Stomach smooth muscle (tissue), 2 donors: ENCODE measurements around the gene DNASE1L2.

ENCODE experiments used
- H3K27ac ChIP-seq: one replicate; pipeline ENCODE4 v1.7.0; 2013; ENCODE audit warnings: mild to moderate bottlenecking, low read length, inconsistent platforms
- H3K27me3 ChIP-seq, 2 donors: one replicate each; pipeline ENCODE4 v1.7.0; 2013; ENCODE audit warnings: low read length in 2 of 2; ENCODE audit not compliant: insufficient read depth in 2 of 2, control insufficient read depth in 1 of 2
- H3K36me3 ChIP-seq, 2 donors: one replicate each; pipeline ENCODE4 v1.7.0; 2013; ENCODE audit warnings: low read length in 2 of 2; ENCODE audit not compliant: control insufficient read depth in 2 of 2, insufficient read depth in 2 of 2
- H3K4me1 ChIP-seq: one replicate; pipeline ENCODE4 v1.7.0; 2013; ENCODE audit warnings: low read length; ENCODE audit not compliant: control insufficient read depth, insufficient read depth
- H3K4me3 ChIP-seq, 2 donors: one replicate each; pipeline ENCODE4 v1.7.0; 2013; ENCODE audit warnings: low read length in 2 of 2
- H3K9ac ChIP-seq, 2 donors: one replicate each; pipeline ENCODE4 v1.7.0; 2013; ENCODE audit warnings: low read length in 2 of 2, mild to moderate bottlenecking in 1 of 2
- H3K9me3 ChIP-seq, 2 donors: one replicate each; pipeline ENCODE4 v1.7.0; 2013; ENCODE audit warnings: low read length in 2 of 2; ENCODE audit not compliant: control insufficient read depth in 2 of 2
- donor health status: healthy.
- donor health status: Pancreatic carcinoma.

Gene DNASE1L2

DNA sequence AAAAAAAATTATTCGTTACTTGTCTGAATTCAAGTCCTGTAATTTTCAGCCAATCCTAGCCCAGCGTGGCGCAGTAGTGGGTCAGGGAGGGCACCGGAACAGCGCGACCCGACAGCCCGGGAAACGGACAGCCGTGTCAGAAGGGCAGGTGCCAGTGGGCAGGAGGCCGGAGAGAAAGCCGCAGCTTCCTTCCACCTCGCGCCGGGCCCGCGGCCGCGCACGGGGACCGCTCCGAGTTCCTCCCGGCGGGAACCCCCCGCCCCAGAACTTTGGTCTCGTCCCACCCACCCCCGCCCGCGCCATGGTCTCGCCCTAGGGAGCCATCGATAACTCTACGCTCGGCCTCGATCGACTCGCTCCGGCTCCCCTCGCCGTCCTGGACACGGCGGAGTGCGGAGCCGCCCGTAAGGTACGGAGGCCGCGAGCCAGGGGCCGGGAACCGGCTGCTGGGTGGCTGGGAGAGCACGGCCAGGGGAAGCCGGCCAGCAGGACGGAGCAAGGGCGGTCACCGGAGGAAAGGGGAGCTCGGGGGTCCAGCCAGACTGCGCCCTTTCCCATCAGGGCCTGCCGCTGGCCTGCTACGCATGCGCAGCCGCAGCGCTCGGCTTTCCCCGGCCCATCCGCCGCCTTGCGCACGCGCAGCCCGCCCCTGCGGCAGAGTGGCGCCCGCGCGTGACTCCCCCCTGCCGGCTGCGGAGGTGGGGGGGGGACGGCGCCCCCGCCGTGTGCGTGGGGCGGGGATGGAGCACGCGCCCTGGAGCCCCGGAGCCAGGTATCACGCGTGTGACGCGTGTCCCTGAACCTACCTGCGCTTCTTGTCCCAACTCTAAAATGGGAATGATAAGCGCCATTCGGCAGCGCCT is 30.9 kb upstream of the DNASE1L2 start, which contains the start of gene MLST8:
Gene MLST8, plus strand, starts transcription at position 351 of the 863 bp plus-strand sequence. CDS start 632 bp downstream, outside the sequence.
- peak within 1 kb of the TSS; percentile 89 to 92 for H3K4me3 ChIP-seq
- peak within 1 kb of the TSS; percentile 82 to 94 for H3K9ac ChIP-seq
- peak within 1 kb of the TSS; percentile 86 for H3K27ac ChIP-seq

DNA sequence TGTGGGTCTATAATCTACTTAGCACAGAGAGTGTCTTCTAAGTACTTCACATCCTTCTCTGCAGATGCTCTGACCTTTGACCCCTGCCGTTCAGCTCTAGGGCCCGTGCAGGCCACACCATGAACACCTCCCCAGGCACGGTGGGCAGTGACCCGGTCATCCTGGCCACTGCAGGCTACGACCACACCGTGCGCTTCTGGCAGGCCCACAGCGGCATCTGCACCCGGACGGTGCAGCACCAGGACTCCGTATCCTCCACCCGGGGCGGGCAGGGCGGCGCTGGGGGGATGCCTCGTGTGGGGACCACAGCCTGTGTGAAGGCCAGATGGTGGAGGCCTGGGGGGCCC is 30.3 kb upstream of the DNASE1L2 start:
- H3K27ac ChIP-seq, result peak overlapping the region; percentile 86
- peak overlapping the region; percentile 74 to 82 for H3K9ac ChIP-seq
- peaks cover 12% of the 10 kb centered on the region in 2 donors for H3K36me3 ChIP-seq
- H3K27me3 ChIP-seq, result no peaks in the 10 kb centered on the region
- peaks cover 24% of the 10 kb centered on the region for H3K4me1 ChIP-seq
- peak overlapping the region; percentile 89 to 92 for H3K4me3 ChIP-seq
- H3K9me3 ChIP-seq, result no peaks in the 10 kb centered on the region

More for the DNA sequence above, 30.9 kb upstream of the DNASE1L2 start, which contains the start of gene MLST8:
- H3K4me1 ChIP-seq, result peaks cover 24% of the 10 kb centered on the region
- H3K27me3 ChIP-seq, result no peaks in the 10 kb centered on the region
- no peaks in the 10 kb centered on the region for H3K9me3 ChIP-seq
- H3K36me3 ChIP-seq, result peaks cover 12% of the 10 kb centered on the region in 2 donors

DNA sequence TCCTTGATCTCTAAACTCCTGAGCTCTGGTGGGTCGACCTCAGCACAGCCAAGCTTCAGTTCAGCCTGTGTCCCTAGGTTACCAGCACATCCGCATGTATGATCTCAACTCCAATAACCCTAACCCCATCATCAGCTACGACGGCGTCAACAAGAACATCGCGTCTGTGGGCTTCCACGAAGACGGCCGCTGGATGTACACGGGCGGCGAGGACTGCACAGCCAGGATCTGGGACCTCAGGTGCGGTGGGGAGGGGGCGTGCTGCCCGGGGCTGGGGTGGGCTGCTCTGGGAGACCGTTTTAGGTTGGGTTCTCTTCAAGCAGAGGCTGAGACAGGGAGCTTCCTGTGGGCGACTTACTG is 29.8 kb upstream of the DNASE1L2 start:
- Histone ChIP-seq H3K27me3 (no peaks in the 10 kb centered on the region), H3K4me3 (peak overlapping the region; percentile 89 to 92), H3K9ac (no peak overlapping the region), H3K36me3 (peaks cover 12% of the 10 kb centered on the region in 2 donors), H3K9me3 (no peaks in the 10 kb centered on the region), H3K27ac (no peak overlapping the region), H3K4me1 (peaks cover 24% of the 10 kb centered on the region)

DNA sequence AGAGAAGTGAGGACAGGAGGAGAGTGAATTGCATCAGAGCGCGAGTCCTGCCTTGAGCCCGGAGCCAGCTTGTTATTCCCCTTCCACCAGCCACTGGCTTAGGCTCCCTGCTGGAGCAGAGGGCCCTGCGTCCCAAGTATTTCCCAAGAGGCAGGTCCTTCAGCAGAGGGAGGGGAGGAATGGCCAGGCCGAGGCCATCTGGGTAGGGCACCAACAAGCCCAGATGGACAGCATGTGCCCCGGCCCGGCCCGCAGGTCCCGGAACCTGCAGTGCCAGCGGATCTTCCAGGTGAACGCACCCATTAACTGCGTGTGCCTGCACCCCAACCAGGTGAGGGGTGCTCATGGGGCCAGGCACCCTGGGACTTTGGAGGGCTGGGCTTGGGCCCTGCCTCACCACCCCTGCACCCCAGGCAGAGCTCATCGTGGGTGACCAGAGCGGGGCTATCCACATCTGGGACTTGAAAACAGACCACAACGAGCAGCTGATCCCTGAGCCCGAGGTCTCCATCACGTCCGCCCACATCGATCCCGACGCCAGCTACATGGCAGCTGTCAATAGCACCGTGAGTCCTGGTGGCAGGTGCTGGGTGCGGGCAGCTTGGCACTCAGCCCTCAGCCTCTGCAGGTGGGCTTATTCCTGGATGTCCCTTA is 29.3 kb upstream of the DNASE1L2 start:
- no peaks in the 10 kb centered on the region for H3K27me3 ChIP-seq
- peaks cover 12% of the 10 kb centered on the region in 2 donors for H3K36me3 ChIP-seq
- H3K9ac ChIP-seq, result no peak overlapping the region
- H3K27ac ChIP-seq, result no peak overlapping the region
- H3K9me3 ChIP-seq, result no peaks in the 10 kb centered on the region
- no peak overlapping the region for H3K4me3 ChIP-seq
- peaks cover 25% of the 10 kb centered on the region for H3K4me1 ChIP-seq

DNA sequence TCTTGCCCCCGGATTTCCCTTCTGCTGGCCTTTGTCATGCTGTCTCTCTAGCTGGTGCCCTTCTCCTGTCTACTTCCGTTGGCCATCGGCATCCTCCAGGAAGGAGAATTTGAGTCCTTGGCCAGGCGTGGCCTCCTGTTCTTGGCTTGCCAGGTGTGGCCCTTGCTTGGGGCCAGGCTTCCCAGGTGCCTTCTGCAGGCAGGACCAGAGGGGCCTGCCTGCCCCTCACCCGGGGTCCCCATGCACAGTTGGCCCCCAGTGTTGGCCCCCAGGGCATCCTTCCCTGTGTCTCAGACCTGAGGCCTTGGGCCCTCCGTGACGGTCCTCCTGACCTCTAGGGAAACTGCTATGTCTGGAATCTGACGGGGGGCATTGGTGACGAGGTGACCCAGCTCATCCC is 28.4 kb upstream of the DNASE1L2 start:
- H3K4me3 ChIP-seq, result no peak overlapping the region
- H3K9me3 ChIP-seq, result no peaks in the 10 kb centered on the region
- H3K36me3 ChIP-seq, result peaks cover 12 to 15% of the 10 kb centered on the region in 2 donors
- no peaks in the 10 kb centered on the region for H3K27me3 ChIP-seq
- H3K9ac ChIP-seq, result no peak overlapping the region
- H3K27ac ChIP-seq, result no peak overlapping the region
- H3K4me1 ChIP-seq, result peaks cover 34% of the 10 kb centered on the region

DNA sequence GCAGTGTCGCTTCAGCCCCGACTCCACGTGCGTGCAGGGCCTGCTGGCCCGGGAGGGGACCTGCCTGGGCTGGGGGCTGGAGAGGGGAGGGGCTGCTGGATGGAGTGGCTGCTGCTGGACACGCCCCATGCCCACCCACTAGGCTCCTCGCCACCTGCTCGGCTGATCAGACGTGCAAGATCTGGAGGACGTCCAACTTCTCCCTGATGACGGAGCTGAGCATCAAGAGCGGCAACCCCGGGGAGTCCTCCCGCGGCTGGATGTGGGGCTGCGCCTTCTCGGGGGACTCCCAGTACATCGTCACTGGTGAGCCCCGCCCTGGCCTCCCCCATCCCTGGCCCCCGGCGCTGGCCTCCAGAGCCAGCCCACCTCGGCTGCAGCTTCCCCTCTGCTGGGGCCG is 27.9 kb upstream of the DNASE1L2 start:
- no peak overlapping the region for H3K4me3 ChIP-seq

DNA sequence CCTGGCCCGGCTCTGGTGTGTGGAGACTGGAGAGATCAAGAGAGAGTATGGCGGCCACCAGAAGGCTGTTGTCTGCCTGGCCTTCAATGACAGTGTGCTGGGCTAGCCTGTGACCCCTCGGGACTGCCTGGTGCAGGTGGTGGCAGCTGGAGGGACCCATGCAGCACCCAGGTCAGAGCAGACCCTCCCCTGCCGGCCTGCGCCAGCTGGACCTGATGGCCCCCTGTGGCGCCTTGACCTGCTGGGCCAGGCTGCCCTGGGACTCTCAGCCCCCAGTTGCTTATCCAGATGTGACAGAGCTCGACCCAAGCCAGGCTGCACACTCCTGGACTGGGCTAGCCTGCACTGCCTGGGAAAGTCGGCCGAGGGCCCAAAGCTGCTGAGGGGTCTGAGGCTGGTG is 27.5 kb upstream of the DNASE1L2 start:
- peaks cover 43% of the 10 kb centered on the region for H3K4me1 ChIP-seq
- no peaks in the 10 kb centered on the region for H3K9me3 ChIP-seq
- H3K9ac ChIP-seq, result no peak overlapping the region
- H3K4me3 ChIP-seq, result no peak overlapping the region
- no peak overlapping the region for H3K27ac ChIP-seq
- H3K36me3 ChIP-seq, result peaks cover 12 to 15% of the 10 kb centered on the region in 2 donors
- no peaks in the 10 kb centered on the region for H3K27me3 ChIP-seq

More for the DNA sequence above, 27.9 kb upstream of the DNASE1L2 start:
- H3K4me1 ChIP-seq, result peaks cover 38% of the 10 kb centered on the region
- H3K9ac ChIP-seq, result no peak overlapping the region
- peaks cover 12 to 15% of the 10 kb centered on the region in 2 donors for H3K36me3 ChIP-seq
- H3K27me3 ChIP-seq, result no peaks in the 10 kb centered on the region
- no peak overlapping the region for H3K27ac ChIP-seq
- no peaks in the 10 kb centered on the region for H3K9me3 ChIP-seq

DNA sequence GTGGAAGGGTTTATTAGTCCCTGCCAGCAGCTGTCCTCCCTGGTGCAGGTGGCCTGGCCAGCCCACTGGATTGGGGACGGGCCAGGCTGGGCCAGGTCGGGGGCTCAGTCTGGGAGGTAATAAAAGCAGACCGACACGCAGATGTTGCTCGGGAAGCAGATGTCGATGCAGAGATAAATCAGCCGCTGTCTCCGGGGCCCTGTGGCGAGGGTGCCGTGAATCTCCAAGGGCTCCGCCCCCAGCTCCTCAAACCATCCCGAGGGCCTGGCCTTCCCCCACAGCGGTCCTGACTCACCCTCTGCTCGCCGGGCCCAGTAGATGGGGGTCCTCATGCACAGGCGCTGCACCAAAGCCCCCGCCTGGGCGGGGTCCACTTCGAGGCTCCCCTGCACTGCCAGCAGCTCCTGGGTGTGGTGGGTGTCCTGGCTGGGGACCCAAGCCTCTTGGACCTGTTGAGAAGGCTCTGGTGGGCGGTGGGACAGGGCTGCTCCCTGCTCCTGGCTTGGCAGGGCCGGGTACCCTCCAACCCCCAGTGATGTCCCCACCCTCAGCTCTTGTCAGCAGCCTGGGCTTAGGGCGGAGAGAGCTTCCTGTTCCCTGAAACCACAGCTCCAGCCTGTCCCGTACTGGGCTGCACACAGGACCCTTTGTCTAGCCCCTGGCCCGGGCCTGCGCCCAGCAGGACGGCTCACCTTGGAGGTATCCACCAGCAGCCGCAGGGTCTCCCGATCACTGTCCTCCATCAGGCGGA is 26.8 kb upstream of the DNASE1L2 start:
- no peak overlapping the region for H3K4me3 ChIP-seq
- H3K27me3 ChIP-seq, result no peaks in the 10 kb centered on the region
- H3K9ac ChIP-seq, result no peak overlapping the region
- H3K4me1 ChIP-seq, result peaks cover 49% of the 10 kb centered on the region
- no peak overlapping the region for H3K27ac ChIP-seq
- H3K36me3 ChIP-seq, result peaks cover 12 to 15% of the 10 kb centered on the region in 2 donors
- no peaks in the 10 kb centered on the region for H3K9me3 ChIP-seq

DNA sequence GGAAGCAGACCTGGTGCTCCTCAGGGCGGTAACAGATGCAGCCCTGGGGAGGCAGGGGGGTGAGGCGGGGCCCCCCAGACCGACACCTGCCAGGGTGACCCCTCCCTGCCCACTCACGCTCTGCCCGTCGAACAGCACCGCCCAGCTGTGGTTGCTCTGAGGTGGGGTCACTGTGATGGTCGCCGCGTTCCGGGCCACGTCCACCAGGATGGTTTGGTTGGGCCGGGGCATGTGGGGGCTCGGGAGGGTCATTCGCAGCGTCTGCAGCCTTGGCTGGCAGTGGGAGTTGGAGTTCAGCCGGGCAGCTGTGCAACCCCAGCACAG is 26.3 kb upstream of the DNASE1L2 start:
- Histone ChIP-seq H3K27me3 (no peaks in the 10 kb centered on the region), H3K9ac (no peak overlapping the region), H3K27ac (no peak overlapping the region), H3K4me1 (peaks cover 45% of the 10 kb centered on the region), H3K9me3 (no peaks in the 10 kb centered on the region), H3K36me3 (peaks cover 12 to 15% of the 10 kb centered on the region in 2 donors), H3K4me3 (no peak overlapping the region)

DNA sequence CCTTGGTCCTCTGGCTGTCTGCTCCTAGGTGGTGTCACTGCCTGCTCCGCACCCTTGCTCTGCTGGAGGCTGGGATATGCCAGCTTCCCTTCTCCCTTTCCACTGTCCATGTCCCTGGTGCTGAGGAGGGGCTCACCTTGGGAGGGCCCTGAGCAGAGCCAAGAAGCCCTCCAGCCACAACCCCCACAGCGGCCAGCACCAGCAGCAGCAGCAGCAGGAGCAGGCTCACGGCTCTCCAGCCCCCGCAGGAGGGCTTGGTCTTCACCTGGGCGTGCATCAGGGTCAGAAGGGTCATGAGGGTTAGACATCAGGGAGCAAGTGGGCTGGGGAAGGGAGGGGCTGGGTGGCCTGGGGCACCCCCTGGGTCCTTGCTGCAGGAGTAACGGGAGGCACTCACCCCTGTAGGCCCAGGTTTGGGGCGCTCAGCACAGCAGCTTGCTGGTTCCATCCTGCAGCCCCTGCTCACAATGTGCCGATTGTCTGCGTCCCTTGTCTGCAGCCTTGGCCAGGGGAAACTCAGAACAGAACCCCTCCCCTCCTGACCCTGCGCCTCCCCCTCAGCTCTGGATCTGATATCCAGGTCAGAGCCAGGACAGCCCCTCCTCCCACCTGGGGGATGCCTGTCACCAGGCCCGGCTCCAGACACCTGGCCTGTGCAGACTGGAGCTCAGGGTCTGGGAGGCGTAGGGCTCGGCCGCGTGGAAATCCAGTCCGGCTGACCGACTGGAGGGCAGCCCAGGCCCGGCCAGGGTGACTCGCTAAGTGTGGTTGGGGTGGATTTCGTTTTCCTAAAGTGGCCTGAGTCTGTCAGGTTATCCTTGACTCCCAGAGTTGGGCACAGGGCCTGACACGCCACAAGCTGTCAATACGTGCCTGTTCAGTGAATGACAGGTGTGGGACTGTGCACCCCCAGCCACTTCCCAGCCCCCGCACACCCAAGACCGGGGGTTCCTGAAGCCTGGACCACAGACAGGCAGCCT is 25.6 kb upstream of the DNASE1L2 start, which contains the start of gene BRICD5:
Gene BRICD5, minus strand, starts transcription at position 478 of the 980 bp plus-strand sequence. Its CDS starts 30 bp downstream, at position 448.
- H3K9ac ChIP-seq, result no peak within 1 kb of the TSS
- H3K27me3 ChIP-seq, result no peaks in the 10 kb centered on the region
- H3K4me1 ChIP-seq, result peaks cover 42% of the 10 kb centered on the region
- H3K4me3 ChIP-seq, result no peak within 1 kb of the TSS
- H3K9me3 ChIP-seq, result no peaks in the 10 kb centered on the region
- H3K27ac ChIP-seq, result no peak within 1 kb of the TSS
- H3K36me3 ChIP-seq, result peaks cover 12 to 15% of the 10 kb centered on the region in 2 donors
